ENCODE measurements around the gene VIT.

The VIT gene

DNA sequence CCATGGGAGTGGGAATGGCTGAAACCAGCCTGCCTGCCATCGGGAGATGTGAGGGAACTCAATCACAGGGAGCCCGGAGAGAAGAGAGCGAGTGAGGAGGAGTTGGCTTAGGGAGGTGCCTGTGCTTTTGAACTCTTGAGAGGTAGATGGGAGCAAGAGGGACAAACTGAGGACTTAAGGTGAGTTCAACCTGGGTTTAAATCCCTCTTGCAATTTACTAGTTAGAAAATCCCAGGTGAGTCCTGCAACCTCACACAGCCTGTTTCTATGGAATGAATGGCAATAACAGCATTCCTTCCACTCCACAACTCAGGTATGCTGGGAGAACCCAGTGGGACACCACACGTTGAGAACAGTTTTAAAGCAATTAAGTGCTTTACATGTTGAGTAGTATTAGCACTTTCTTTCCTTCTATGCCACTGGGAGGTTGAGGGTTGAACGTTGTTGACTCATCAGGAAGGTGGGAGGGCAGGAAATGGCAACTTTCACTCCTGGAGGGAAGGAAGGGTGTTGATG is 57.3 kb downstream of the VIT start:
- DNase-seq (ENCODE audit: low read depth in 1 of 2, low spot score in 1 of 2), result no peak
- H3K27me3 ChIP-seq (ENCODE audit: insufficient read depth, poor library complexity, severe bottlenecking), result no peaks in the 10 kb centered on the region
- TF ChIP-seq POLR2AphosphoS5 (IDR thresholded peaks at IDR 0.05; ENCODE audit: low read depth), result no peak
- TF ChIP-seq, protein P1, sequence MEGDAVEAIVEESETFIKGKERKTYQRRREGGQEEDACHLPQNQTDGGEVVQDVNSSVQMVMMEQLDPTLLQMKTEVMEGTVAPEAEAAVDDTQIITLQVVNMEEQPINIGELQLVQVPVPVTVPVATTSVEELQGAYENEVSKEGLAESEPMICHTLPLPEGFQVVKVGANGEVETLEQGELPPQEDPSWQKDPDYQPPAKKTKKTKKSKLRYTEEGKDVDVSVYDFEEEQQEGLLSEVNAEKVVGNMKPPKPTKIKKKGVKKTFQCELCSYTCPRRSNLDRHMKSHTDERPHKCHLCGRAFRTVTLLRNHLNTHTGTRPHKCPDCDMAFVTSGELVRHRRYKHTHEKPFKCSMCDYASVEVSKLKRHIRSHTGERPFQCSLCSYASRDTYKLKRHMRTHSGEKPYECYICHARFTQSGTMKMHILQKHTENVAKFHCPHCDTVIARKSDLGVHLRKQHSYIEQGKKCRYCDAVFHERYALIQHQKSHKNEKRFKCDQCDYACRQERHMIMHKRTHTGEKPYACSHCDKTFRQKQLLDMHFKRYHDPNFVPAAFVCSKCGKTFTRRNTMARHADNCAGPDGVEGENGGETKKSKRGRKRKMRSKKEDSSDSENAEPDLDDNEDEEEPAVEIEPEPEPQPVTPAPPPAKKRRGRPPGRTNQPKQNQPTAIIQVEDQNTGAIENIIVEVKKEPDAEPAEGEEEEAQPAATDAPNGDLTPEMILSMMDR (IDR thresholded peaks at IDR 0.05; ENCODE audit: insufficient read depth, low read length), result no peak
- TF ChIP-seq, protein P2, sequence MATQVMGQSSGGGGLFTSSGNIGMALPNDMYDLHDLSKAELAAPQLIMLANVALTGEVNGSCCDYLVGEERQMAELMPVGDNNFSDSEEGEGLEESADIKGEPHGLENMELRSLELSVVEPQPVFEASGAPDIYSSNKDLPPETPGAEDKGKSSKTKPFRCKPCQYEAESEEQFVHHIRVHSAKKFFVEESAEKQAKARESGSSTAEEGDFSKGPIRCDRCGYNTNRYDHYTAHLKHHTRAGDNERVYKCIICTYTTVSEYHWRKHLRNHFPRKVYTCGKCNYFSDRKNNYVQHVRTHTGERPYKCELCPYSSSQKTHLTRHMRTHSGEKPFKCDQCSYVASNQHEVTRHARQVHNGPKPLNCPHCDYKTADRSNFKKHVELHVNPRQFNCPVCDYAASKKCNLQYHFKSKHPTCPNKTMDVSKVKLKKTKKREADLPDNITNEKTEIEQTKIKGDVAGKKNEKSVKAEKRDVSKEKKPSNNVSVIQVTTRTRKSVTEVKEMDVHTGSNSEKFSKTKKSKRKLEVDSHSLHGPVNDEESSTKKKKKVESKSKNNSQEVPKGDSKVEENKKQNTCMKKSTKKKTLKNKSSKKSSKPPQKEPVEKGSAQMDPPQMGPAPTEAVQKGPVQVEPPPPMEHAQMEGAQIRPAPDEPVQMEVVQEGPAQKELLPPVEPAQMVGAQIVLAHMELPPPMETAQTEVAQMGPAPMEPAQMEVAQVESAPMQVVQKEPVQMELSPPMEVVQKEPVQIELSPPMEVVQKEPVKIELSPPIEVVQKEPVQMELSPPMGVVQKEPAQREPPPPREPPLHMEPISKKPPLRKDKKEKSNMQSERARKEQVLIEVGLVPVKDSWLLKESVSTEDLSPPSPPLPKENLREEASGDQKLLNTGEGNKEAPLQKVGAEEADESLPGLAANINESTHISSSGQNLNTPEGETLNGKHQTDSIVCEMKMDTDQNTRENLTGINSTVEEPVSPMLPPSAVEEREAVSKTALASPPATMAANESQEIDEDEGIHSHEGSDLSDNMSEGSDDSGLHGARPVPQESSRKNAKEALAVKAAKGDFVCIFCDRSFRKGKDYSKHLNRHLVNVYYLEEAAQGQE (IDR thresholded peaks at IDR 0.05; ENCODE audit: insufficient replicate concordance, low read depth), result no peak
- TF ChIP-seq SPI1 (IDR thresholded peaks at IDR 0.05; ENCODE audit: borderline replicate concordance, low read depth), result no peak
- no peak for TF ChIP-seq GABPA (IDR thresholded peaks at IDR 0.05; ENCODE audit: low read depth)
- no peak overlapping the region for H3K4me3 ChIP-seq (replicated peaks; ENCODE audit: insufficient read depth, low read length)
- no peak overlapping the region for H3K27ac ChIP-seq (replicated peaks)

DNA sequence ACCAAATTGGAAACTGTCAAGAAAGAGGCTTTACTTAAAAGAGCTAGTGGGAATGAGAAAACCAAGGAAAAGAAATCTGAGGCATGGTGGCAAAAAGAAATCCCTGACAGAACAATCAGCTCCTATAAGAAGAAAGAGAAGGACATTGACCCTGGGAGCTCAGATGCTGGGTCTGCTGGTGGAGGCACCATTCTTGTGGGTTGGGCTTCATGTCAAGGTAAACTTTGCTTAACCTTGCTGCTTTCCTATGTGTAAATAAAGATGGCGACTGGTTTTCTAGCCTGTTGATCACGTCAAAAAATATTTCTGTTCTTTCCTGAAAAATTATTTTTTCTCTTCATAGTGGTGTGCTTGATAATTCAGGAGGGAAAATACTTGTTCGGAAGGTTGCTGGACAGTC is 58.1 kb downstream of the VIT start:
- no peaks in the 10 kb centered on the region for H3K27me3 ChIP-seq (ENCODE audit: insufficient read depth, poor library complexity, severe bottlenecking)
- no peak overlapping the region for H3K27ac ChIP-seq (replicated peaks)
- no peak for DNase-seq (ENCODE audit: low read depth in 1 of 2, low spot score in 1 of 2)
- no peak overlapping the region for H3K4me3 ChIP-seq (replicated peaks; ENCODE audit: insufficient read depth, low read length)
- TF ChIP-seq GABPA (IDR thresholded peaks at IDR 0.05; ENCODE audit: low read depth) (no peak), POLR2AphosphoS5 (IDR thresholded peaks at IDR 0.05; ENCODE audit: low read depth) (no peak), SPI1 (IDR thresholded peaks at IDR 0.05; ENCODE audit: borderline replicate concordance, low read depth) (no peak)
- TF ChIP-seq, protein P2 (IDR thresholded peaks at IDR 0.05; ENCODE audit: insufficient replicate concordance, low read depth), result no peak
- TF ChIP-seq, protein P1 (IDR thresholded peaks at IDR 0.05; ENCODE audit: insufficient read depth, low read length), result no peak

DNA sequence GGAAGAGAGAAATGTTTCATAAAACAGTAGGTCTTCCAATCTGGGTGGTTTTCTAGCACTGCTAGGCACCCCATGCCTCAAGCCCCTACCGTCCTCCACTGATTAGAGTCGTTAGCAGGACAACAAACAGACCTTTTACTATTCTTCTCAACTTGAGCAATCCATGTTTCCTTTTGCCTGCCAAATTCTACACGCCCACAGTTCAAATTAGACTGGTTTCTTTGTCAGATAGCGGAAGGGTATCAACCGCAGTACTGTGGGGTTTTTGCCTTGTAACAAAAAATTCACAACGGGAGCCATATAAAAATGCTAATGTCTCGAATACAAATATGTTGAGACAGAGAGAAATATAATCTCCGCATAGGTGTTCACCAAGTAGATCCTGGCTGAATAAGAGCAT is 59.9 kb downstream of the VIT start:
- DNase-seq (ENCODE audit: low read depth in 1 of 2, low spot score in 1 of 2), result no peak
- TF ChIP-seq POLR2AphosphoS5 (IDR thresholded peaks at IDR 0.05; ENCODE audit: low read depth) (no peak), GABPA (IDR thresholded peaks at IDR 0.05; ENCODE audit: low read depth) (no peak), SPI1 (IDR thresholded peaks at IDR 0.05; ENCODE audit: borderline replicate concordance, low read depth) (no peak)
- TF ChIP-seq, protein P1 (IDR thresholded peaks at IDR 0.05; ENCODE audit: insufficient read depth, low read length), result no peak
- TF ChIP-seq, protein P2 (IDR thresholded peaks at IDR 0.05; ENCODE audit: insufficient replicate concordance, low read depth), result no peak
- Histone ChIP-seq H3K4me3 (replicated peaks; ENCODE audit: insufficient read depth, low read length) (no peak overlapping the region), H3K27ac (replicated peaks) (no peak overlapping the region), H3K27me3 (ENCODE audit: insufficient read depth, poor library complexity, severe bottlenecking) (no peaks in the 10 kb centered on the region)

Data from HL-60 (cell line).